GM19238 (cell line): ENCODE measurements around the gene GRK2.
"Not testable (repeated sequence)": the region's sequence is repeated elsewhere in the genome, so short reads cannot be mapped to it uniquely, and the experiment has no call there.

Experiments
- DNase-seq: peaks from one replicate; pipeline ENCODE4 v3.0.0; 2011; ENCODE audit warnings: low spot score; ENCODE audit not compliant: insufficient read length

Gene GRK2

DNA sequence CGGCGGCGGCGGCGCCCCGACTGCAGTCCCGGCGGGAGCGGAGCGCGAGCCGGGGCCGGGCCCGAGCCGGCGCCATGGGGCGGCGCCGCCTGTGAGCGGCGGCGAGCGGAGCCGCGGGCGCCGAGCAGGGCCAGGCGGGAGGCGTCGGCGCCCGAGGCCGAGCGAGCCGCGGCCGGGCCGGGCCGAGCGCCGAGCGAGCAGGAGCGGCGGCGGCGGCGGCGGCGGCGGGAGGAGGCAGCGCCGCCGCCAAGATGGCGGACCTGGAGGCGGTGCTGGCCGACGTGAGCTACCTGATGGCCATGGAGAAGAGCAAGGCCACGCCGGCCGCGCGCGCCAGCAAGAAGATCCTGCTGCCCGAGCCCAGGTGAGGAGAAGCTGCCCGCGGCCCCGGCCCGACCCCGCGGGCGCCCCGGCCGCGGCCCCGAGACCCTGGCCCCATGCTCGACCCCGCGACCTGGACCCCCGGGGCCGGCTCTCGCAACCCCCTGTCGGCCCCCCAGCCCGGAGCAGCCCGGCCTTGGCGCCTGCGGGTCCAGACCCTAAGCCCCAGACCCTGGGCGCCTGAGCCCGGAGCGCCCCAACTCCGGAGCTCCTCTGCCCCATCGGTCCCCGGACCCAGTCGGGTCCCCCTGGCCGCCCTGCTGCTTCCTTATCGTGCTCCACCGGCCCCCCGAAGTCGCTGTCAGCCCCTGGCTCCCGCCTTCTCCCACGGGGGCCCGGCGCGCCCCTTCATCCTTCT lies at the start of gene GRK2:
TSS of gene GRK2 (plus strand) at position 25 of the 739 bp plus-strand sequence. CDS start at position 252, 227 bp downstream.
- peak; percentile 60 for DNase-seq

DNA sequence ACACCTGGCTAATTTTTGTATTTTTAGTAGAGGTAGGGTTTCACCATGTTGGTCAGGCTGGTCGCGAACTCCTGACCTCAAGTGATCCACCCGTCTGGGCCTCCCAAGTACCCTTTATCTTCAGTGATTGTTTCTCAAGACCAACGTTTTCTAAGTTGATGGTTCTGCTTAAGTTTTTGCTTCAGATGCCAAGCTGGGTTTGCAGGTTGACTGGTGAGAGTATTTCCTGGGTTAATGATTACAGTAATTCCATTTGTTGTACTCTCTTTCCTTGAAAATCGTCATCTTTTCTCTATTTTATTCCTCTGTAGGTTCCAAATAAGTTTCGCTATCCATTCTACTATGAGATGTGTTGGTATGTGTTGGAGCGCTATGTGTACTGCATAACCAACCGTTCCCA lies 38.5 kb upstream of the GRK2 start:
- no peak for DNase-seq

DNA sequence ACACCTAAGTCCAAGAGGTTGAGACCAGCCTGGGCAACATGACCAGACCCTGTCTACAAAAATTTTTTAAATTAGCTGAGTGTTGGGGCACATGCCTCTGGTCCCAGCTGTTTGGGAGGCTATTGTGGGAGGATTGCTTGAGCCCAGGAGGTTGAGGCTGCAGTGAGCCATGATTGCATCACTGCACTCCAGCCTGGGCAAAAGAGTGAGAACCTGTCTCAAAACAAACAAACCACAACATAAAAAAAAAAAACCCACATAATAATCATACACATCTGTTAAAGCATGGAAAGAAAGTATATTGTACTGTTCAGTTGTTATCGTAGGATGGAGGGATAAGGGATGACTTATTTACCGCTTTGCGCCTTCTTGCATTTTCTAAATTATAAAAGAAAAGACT lies 35.9 kb upstream of the GRK2 start:
- DNase-seq, result no peak

DNA sequence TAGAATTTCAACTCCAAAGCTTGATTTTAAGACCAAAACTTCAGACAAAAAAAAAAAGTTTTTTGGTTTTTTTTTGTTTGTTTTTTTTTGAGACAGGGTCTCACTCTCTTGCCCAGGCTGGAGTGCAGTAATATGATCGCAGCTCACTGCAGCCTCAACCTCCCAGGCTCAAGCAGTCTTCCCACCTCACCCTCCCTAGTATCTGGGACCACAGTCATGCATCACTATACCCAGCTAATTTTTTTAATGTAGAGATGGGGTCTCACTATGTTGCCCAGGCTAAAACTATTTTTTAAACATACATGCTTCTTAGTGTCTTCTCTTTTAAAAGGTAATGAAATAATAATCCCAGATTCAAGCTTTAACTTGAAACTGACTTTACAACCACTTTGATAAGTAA lies 35.4 kb upstream of the GRK2 start:
- no peak for DNase-seq

DNA sequence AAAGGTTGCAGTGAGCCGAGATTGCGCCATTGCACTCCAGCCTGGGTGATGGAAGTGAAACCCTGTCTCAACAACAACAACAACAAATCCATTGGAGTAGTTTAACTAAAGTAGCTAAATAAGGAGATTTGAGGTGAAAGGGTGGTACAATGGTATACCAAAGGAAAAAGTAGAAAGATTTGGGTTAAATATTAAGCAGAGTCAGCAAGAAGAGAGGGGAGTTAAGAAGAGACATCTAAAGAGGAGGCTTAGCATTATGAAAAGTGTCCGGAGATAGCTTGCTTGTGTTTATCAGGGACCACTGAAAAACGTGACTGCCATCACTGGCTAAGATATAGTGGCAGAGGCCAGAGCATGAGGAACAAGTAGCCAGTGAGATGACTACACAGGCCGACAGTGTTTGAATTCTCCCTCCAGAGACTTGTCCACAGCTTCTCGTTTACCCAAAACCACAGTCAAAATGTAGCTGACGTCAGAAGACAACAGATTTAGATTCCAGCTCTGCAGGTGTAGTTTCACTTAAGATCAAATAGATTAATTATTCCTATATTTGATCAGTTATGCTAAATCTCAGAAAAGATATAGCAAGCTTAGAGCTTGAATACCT lies 32.6 kb upstream of the GRK2 start:
- no peak for DNase-seq

DNA sequence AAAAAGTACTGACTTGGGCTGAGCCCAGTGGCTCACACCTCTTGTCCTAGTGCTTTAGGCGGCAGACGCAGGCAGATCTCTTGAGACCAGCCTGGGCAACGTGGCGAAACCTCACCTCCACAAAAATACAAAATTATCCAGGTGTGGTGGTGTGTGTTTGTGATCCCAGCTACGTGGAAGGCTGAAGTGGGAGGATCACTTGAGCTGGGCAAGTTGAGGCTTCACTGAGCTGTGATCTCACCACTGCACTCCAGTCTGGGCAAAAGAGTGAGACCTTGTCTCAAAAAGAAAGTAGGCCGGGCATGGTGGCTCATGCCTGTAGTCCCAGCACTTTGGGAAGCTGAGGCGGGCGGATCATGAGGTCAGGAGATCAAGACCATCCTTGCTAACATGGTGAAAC lies 31.7 kb upstream of the GRK2 start:
- DNase-seq, result not testable (repeated sequence)

DNA sequence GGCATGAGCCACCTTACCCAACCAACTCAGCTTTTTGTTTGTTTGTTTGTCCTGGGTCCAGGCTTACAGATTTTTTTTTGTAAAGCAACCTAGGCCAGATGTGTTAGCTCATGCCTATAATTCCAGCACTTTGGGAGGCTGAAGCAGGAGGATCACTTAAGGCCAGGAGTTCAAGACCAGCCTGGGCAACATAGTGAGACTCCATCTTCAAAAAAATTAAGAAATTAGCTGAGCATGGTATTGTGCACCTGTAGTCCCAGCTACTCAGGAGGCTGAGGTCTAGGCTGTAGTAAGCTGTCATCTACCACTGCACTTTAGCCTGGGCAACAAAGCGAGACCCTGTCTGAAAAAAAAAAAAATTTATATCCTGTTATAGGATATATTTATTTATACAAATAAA lies 28.7 kb upstream of the GRK2 start:
- no peak for DNase-seq

DNA sequence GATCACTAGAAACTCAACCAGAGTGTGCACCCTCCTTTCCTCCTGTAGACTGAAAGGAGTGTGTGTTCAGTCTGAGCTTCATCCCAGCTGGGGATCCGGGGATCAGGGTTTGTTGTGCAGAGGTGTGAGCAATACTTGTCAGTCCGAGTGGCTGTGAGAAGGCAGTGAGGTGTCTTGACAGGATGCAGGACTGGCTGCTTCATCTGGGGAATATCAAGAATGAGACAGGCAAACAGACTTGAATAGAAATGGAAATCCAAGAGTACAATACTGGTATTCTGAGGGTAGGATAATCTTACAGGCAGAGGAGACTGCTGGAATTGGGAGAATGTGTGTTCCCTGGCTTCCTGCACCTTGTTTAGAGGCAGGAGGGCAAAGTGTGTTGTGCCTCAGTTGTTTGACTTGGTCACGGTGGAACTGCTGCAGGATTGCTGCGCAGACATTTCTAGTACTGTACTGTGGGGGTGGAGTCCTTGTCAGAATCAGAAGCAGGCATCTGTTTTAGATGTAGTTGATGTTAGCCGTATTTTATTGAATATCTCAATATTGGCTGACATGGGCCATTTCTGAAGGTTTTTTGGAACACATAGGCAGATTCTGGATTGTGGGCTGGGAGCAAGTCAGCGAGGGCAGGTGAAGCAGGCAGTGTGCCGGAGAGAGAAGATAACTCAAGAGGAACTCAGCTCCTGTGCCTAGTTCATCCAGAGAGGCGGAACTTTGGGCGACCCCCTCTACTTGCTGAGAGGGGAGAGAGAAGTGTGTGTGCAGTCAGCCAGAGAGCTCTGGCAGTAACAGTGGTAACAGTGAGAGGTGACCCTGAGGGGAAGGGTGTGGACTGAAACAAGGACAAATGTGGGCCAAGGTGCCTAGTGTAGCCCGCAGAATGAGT lies 27.1 kb upstream of the GRK2 start:
- DNase-seq, result no peak

DNA sequence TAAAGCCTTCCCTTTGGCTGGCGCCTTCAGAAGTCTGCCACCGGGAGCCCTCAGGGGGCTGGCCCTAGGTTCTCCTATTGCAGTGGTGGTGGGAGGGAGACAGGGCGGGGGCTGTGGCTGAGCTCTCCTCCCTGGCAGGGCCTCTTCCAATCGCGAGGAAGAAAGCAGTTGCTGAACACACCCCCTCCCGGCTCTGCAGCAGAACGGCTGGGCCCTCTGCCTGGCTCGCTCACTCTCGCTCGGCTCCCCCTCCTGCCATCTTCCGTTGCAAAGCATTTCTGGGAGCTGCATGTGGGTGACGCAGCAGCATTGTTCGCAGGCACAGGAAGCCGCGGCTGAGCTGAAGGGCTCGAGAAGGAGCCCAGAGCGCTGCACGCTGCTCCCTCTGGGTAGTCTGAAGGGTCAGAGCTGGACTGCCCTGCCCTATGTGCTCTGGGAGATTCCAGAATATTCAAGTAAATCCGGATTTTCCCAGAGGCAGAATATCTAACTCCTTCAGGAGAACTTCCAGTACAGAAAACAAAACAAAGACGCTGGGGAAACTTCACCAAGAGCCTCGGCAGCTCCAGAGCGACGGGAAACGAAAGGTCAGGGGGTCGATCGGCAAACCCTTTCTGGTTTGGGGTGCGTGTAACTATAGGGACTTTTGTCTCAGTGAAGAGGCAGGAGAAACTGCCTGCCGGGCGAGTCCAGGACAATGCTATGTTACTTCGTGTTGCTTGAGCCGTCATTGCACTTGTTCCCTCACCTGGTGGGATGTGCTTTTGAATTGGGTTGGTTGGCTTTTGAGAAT lies 26.3 kb upstream of the GRK2 start:
- peak; percentile 86 for DNase-seq

DNA sequence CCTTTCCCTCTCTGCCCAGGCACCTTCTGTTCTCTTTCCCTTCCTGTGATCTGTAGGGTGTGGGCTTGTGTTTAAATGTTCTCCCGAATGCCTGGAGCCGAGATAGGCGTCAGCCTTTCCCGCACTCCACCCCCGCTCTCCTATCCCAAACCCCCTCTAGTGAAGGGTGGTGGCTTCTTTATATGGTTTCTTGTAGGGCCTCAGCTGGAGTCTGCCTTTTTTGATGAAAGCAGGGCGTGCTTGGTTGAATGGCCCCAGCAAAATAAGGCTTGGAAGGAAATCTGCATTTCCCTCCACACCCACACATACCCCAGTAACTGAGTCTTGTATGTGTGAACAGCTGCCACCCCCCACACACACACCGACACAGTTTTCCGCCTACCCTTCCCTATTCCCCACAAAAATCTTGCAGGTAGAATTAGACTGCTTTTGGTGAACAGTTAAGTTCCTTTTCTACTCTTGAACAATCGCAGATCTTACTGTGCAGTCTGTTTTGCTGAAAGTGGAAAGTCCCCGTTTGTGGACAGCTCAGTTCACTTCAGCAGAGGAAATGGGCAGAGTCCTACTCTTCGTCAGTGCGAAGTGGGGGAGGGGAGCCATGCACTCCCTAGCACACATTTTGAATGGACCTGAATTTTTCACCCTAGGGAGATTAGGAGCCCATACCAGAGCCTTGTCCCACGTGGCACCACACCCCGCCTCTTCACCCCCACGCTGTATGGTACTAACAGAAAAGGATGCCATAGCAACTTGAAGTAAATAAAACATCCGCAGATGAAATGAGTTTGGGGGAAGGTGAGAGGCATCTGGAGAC lies 25.5 kb upstream of the GRK2 start:
- peak; percentile 46 for DNase-seq

DNA sequence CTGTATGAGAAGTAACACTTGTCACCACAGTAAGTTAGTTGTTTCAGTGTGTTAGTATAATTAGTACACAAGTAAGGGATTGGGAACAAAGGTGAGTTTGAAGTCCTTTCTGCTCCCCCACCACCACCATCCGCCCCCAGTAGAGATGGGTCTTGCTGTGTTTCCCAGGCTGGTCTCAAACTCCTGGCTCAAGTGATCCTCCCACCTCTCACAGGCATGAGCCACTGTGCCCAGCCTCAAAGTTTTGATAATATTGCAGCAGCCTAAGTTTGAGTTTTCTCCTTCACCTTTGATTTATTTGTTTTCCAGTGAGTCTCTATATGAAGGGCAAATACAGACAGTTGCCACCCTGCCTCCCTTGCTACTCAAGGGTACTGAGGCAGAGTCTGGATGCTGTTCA lies 23.7 kb upstream of the GRK2 start:
- no peak for DNase-seq

DNA sequence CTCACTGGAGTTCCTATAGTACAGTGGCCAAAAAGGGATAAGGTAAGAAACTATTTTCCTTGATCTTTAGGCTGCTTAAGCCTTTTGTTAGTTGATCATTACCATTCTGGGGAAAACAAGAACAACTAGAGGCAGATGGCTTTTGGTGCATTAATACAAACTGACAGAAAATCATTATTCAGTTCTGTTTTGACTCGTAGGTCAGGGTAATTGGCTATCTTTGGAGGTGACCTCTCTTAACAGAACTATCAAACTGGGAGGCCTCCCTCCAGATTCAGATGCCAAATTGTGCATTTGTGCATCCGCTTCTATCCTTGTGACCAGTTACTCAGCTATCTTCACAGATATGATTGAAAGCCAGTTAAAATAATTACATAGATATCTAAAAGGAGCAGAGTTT lies 23.2 kb upstream of the GRK2 start:
- DNase-seq, result no peak

DNA sequence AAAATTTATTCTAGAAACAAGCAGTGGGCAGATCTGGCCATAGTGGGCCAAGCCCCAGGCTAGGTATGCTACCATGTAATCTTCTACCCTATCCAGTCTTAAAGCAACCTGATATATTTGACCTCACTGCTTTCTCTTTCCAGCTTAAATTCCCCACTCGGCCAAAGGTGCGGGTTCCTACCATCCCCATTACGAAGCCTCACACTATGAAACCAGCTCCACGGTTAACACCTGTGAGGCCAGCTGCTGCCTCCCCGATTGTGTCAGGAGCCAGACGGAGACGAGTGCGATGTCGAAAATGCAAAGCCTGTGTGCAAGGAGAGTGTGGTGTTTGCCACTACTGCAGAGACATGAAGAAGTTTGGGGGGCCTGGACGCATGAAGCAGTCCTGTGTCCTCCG lies 21.2 kb upstream of the GRK2 start:
- no peak for DNase-seq

DNA sequence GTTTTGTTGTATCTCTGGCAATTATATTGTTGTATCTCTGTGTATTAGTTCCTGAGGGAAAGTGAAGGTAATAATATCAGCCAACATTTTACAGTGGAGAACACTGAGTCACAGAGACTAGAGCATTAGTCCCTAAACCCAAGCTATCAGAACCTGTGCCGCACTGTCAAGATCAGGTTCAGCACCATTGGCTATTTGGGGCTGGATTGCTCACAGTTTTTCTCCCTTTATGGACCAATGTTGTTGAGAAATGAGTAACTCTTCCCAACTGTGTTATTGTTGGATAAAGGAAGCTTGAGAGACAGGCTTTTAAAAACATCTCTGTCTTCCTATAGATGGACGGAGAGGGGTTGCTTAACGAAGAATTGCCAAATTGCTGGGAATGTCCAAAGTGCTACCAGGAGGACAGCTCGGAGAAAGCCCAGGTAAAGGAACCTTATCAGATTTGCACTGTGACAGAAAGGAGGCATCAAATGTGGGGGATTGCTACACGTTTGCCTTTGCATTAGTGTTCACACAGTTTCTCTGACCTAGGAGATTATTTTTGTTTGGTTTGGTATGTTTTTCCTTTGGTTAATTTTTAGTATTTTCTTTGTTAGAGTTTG lies 18.2 kb upstream of the GRK2 start:
- DNase-seq, result no peak

DNA sequence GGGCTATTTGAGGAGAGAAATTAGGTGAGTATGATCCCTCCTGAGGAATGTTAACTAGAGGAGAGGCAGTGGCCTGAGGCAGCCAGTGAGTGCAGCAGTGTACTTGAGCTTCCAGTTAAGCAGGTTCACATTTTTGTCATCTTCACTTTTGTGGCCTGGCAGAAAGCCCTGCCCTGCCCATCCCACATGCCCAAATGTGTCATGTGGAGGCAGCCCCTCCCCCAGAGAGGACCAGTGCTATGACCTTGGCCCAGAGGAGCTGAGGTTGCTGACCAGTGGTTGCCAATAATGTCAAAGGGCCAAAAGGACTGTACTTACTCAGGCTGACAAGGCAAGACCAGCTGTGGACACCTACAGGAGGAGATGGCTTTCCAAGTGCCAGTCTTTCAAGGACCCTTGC lies 17.6 kb upstream of the GRK2 start:
- no peak for DNase-seq

DNA sequence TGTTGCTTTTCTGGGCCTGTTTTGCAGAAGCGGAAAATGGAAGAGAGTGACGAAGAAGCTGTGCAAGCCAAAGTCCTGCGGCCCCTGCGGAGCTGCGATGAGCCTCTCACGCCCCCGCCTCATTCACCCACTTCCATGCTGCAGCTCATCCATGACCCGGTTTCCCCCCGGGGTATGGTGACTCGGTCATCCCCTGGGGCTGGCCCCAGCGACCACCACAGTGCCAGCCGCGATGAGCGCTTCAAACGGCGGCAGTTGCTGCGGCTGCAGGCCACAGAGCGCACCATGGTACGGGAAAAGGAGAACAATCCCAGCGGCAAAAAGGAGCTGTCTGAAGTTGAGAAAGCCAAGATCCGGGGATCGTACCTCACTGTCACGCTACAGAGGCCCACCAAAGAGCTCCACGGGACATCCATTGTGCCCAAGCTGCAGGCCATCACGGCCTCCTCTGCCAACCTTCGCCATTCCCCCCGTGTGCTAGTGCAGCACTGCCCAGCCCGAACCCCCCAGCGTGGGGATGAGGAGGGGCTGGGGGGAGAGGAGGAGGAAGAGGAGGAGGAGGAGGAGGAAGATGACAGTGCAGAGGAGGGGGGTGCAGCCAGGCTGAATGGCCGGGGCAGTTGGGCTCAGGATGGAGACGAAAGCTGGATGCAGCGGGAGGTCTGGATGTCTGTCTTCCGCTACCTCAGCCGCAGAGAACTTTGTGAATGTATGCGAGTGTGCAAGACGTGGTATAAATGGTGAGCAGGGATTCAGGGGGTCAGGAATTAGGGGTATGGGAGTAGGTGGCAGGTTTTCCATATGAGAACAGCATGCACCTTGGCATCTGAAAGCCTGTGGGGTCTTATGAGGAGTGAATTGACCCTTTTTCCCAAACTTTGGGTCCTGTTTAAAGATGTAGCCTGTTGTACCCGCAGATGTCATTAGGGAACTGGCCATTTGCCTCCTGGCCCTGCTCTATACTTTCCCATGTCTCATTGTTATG lies 15.9 kb upstream of the GRK2 start:
- DNase-seq, result no peak

DNA sequence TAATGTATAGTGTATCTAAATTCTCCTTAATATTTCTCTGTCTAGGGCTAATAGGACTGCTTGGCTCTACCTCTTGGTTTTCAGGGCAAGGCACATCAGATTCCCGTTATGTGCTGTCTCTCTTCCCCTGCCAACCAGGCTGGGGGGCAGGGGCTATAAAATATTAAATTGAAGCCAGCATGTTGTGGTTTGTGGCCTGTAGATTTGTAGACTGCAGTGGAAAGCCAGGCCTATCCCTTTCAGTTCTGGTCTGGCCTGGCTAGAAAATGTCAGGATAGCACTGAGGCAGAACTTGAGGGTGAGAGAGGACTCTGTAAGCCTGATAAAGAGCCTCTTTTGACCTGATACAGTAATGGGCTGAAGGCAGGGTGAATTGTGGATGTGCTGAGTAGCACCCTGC lies 14.4 kb upstream of the GRK2 start:
- no peak for DNase-seq

DNA sequence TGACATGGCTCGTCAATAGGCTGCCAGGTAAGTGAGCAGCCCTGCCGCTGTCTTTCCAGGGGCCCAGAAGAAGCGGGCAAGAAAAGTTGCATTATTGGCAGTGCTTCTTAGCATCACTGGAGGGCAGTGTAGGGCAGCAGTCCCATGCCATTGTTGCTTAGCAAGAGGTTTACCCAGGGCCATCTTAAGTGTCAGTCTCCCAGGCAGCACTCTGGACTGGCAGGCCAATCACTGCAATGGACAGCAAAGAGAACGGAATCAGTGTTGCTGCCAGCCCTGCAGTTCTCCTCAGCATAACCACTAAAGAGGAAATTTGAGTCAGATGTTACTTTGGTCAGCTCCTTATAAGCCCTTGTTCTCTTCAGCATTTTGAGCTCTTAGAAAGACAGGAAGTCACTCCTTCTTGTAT lies 13.4 kb upstream of the GRK2 start:
- DNase-seq, result no peak
